ENCODE data around the gene BRI3BP. TPM values are rescaled to one million over a fixed set of nuclear protein-coding genes. Genes with fewer than 3 reads are reported as not detected.

BRI3BP gene, protein sequence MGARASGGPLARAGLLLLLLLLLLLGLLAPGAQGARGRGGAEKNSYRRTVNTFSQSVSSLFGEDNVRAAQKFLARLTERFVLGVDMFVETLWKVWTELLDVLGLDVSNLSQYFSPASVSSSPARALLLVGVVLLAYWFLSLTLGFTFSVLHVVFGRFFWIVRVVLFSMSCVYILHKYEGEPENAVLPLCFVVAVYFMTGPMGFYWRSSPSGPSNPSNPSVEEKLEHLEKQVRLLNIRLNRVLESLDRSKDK
- 1 to 10 TPM; 6.5 to 9.3 (median 7.5) TPM for total RNA-seq (2021; fragmentation: NEBNext Ultra II Directional; extraction: Animal tissue kit (Norgen Biotek cat#: 25700))
- long read RNA-seq, partial matches to known transcripts, result 0 of 3 reads
- long read RNA-seq, other reads (novel, unspliced or antisense), result 3 of 3 reads

DNA sequence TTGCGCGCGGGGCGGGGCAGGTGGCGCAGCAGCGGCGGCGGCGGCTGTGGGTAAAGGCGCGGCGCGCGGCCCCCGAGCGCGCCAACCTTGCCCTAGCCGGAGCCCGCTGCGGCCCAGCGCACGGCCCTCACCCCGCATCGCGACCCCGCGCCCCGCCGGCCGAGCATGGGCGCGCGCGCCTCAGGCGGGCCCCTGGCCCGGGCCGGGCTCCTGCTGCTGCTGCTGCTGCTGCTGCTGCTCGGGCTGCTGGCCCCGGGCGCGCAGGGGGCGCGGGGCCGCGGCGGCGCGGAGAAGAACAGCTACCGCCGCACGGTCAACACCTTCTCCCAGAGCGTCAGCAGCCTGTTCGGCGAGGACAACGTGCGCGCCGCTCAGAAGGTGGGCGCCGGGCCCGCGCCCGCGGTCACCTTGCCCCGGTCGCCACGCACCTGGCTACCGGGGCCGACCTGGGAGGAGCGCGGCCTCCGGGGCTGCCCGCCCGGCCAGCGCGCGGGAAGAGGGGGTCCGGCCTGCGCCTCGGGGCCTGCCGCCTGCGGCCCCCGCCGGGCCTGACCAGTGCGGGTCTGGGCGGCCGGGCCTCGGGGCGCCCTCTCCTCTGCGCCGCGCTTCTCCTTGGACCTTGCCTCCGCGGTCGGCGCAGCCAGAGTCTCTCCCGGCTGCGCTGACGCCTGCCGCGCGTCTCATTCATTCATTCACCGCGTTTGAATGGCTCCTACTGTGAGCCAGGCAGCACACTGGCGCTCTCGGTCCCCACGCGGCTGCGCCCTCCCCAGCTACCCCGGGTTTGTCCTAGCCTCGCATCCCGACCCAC lies at the start of gene BRI3BP:
BRI3BP (plus strand) TSS at position 20 of the 811 bp plus-strand sequence; CDS start at position 166, 146 bp downstream.
- TF ChIP-seq, protein P1, sequence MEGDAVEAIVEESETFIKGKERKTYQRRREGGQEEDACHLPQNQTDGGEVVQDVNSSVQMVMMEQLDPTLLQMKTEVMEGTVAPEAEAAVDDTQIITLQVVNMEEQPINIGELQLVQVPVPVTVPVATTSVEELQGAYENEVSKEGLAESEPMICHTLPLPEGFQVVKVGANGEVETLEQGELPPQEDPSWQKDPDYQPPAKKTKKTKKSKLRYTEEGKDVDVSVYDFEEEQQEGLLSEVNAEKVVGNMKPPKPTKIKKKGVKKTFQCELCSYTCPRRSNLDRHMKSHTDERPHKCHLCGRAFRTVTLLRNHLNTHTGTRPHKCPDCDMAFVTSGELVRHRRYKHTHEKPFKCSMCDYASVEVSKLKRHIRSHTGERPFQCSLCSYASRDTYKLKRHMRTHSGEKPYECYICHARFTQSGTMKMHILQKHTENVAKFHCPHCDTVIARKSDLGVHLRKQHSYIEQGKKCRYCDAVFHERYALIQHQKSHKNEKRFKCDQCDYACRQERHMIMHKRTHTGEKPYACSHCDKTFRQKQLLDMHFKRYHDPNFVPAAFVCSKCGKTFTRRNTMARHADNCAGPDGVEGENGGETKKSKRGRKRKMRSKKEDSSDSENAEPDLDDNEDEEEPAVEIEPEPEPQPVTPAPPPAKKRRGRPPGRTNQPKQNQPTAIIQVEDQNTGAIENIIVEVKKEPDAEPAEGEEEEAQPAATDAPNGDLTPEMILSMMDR (IDR thresholded peaks at IDR 0.05), result no peak
- Mint-ChIP-seq H3K36me3 (ENCODE audit: low read depth) (peaks cover 4% of the 10 kb centered on the region; the same call in 1 of the 2 replicates), H3K27me3 (ENCODE audit: insufficient read depth) (no peaks in the 10 kb centered on the region), H3K9me3 (no peaks in the 10 kb centered on the region), H3K4me1 (ENCODE audit: low read depth) (peaks cover 23% of the 10 kb centered on the region), H3K27ac (peak within 1 kb of the TSS; percentile 30; the same call in 1 of the 2 replicates), H3K4me3 (peak within 1 kb of the TSS; percentile 91)
- DNase-seq, result no peak

DNA sequence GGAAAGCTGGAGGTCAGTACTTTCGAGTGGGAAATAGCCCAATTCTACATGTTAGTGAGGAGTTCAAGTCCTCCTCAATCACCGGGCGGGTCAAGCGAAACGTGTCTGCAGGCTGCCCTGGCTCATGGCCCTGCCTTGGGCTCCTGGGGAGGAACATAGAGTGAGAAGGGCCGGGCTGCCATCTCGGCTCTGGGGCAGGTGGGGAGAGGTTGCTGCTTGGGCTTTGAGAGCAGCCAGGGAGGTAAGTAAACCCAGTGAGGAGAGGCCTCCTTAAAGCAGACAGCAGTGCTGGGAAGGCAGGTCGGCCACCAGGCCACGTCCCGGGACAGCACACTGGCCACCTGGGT lies 47.0 kb upstream of the BRI3BP start:
- TF ChIP-seq, protein P1 (IDR thresholded peaks at IDR 0.05), result no peak
- H3K4me1 Mint-ChIP-seq (ENCODE audit: low read depth), result no peaks in the 10 kb centered on the region
- no peaks in the 10 kb centered on the region for H3K27me3 Mint-ChIP-seq (ENCODE audit: insufficient read depth)
- H3K27ac Mint-ChIP-seq, result no peak overlapping the region
- no peak for DNase-seq
- H3K9me3 Mint-ChIP-seq, result no peaks in the 10 kb centered on the region
- no peak overlapping the region for H3K4me3 Mint-ChIP-seq
- peaks cover 20% of the 10 kb centered on the region; the same call in 1 of the 2 replicates for H3K36me3 Mint-ChIP-seq (ENCODE audit: low read depth)

DNA sequence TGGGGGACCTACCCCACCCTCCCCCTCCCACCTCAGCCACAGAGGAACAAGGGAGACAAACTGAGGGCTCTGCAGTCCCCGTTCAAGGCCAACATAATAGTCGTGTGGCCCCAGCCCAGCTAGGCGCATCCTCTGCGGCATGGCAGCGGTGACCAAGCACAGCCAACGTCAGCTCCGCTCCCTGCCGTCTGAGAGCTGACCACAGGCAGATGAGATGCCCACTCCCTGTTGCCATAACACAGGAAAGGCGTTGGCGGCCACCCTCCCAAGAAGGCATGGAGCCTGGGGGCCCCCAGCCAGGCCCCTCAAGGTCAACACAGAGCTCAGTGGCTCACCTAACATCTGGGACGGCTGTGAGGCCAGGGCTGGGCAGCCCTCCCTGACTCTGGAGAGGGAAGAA lies 46.4 kb upstream of the BRI3BP start:
- Mint-ChIP-seq H3K27me3 (ENCODE audit: insufficient read depth) (no peaks in the 10 kb centered on the region), H3K9me3 (no peaks in the 10 kb centered on the region), H3K27ac (no peak overlapping the region), H3K4me3 (no peak overlapping the region), H3K4me1 (ENCODE audit: low read depth) (no peaks in the 10 kb centered on the region), H3K36me3 (ENCODE audit: low read depth) (peaks cover 22% of the 10 kb centered on the region; the same call in 1 of the 2 replicates)
- TF ChIP-seq, protein P1 (IDR thresholded peaks at IDR 0.05), result no peak
- no peak for DNase-seq

DNA sequence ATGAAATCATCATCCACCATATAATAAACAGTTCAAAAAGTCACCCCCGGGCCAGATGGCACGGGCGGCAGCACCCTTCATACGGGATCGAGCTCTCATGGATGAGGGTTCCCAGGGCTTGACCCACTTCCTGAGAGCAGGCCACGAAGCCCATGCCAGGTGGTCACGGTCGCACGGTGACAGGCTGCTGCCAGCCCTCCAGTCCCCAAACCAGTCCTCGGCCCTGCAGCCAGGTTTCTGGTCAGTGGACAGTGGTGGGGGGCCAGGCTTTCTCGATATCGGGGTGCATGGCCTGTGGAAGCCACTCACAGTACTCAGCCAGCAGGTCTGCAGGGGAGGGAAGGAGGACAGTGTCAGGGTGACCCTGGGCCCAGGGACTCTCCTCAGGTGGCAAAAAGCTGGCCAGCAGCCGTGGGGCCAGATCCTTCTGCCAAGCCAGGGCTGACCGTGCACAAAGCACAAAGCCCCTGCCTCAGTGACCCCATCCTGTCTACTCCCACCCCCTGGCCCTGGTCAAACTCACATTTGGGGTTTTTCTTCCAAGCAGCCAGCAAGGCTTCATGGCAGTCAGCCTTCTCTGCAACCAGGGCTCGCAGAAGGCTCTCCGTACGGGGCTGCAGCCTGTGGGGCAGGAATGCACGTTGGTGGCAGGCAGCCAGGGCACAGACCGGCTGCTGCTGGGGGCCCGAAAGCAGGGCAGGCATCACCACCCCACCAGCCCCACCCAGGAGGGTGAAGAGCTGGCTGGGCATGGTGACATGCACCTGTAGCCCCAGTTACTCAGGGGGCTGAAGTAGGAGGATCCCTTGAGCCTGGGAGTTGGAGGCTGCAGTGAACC lies 45.7 kb upstream of the BRI3BP start:
- no peaks in the 10 kb centered on the region for H3K4me1 Mint-ChIP-seq (ENCODE audit: low read depth)
- TF ChIP-seq, protein P1 (IDR thresholded peaks at IDR 0.05), result no peak

DNA sequence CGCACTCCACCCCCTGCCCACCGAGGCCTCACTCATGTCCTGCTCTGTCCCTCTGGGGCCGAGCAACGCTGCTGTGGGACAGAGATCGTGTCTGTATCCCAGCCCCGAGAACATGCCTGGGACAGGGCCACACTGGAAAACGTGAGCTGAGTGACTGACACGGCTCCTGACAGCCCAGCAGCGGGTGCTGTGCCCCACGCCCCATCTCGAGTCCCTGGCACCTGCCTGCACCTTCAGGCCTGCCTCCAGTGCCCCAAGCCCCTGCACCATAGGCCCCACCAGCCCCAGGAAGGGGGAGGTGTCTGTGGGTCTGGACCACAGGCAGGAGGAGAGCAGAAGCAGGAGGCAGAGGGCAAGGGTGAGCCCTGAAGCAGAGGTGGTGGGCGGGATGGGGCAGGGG lies 44.4 kb upstream of the BRI3BP start:
- no peak for DNase-seq
- TF ChIP-seq, protein P1 (IDR thresholded peaks at IDR 0.05), result no peak
- Mint-ChIP-seq H3K9me3 (no peaks in the 10 kb centered on the region), H3K27ac (no peak overlapping the region; the same call in 1 of the 2 replicates), H3K4me3 (no peak overlapping the region), H3K4me1 (ENCODE audit: low read depth) (no peaks in the 10 kb centered on the region), H3K36me3 (ENCODE audit: low read depth) (peaks cover 22% of the 10 kb centered on the region; the same call in 1 of the 2 replicates), H3K27me3 (ENCODE audit: insufficient read depth) (no peaks in the 10 kb centered on the region; the same call in 1 of the 2 replicates)

More for the DNA sequence above, 45.7 kb upstream of the BRI3BP start:
- no peak for DNase-seq
- no peak overlapping the region for H3K4me3 Mint-ChIP-seq
- H3K9me3 Mint-ChIP-seq, result no peaks in the 10 kb centered on the region
- no peak overlapping the region for H3K27ac Mint-ChIP-seq
- H3K36me3 Mint-ChIP-seq (ENCODE audit: low read depth), result peaks cover 22% of the 10 kb centered on the region; the same call in 1 of the 2 replicates
- H3K27me3 Mint-ChIP-seq (ENCODE audit: insufficient read depth), result no peaks in the 10 kb centered on the region

Data from HFFc6 (cell line).